Testis (tissue), 2 donors: ENCODE measurements around the gene ALDH5A1.

ENCODE experiments used
- POLR2A ChIP-seq: fragments of 450-650 bp; IDR thresholded peaks from one replicate; pipeline ENCODE4 v1.6.1; 2017; ENCODE audit warnings: antibody characterized with exemption, mild to moderate bottlenecking, moderate library complexity
- TF ChIP-seq, protein P1 (sequence below), 3 experiments: fragments of 450-650 bp in 2 of 3; fragments of 200-600 bp in 1 of 3; sonication (generic) in 1 of 3; IDR thresholded peaks; one replicate each; pipeline ENCODE4 v1.5.1; 2016 to 2019; ENCODE audit warnings: antibody characterized with exemption in 3 of 3, mild to moderate bottlenecking in 2 of 3, moderate library complexity in 1 of 3

GRCh38 chr6:24564081-24564480 is 69.3 kb downstream of the ALDH5A1 start:
- TF ChIP-seq, protein P1, sequence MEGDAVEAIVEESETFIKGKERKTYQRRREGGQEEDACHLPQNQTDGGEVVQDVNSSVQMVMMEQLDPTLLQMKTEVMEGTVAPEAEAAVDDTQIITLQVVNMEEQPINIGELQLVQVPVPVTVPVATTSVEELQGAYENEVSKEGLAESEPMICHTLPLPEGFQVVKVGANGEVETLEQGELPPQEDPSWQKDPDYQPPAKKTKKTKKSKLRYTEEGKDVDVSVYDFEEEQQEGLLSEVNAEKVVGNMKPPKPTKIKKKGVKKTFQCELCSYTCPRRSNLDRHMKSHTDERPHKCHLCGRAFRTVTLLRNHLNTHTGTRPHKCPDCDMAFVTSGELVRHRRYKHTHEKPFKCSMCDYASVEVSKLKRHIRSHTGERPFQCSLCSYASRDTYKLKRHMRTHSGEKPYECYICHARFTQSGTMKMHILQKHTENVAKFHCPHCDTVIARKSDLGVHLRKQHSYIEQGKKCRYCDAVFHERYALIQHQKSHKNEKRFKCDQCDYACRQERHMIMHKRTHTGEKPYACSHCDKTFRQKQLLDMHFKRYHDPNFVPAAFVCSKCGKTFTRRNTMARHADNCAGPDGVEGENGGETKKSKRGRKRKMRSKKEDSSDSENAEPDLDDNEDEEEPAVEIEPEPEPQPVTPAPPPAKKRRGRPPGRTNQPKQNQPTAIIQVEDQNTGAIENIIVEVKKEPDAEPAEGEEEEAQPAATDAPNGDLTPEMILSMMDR (IDR thresholded peaks at IDR 0.05) = no peak
- no peak for TF ChIP-seq POLR2A
